Endometrial microvascular endothelial cells (primary cell): ENCODE measurements around the gene KRTAP10-6. TPM values are rescaled to one million over a fixed set of nuclear protein-coding genes. Genes with fewer than 3 reads are reported as not detected.
"Not testable (repeated sequence)": the region's sequence is repeated elsewhere in the genome, so short reads cannot be mapped to it uniquely, and the experiment has no call there.

Experiments
- in situ Hi-C: cut with HindIII; loops from 2 replicates; pipeline ENCODE4 v1.10.0; 2017; ENCODE audit warnings: low sequenced_read_pairs, low pct_unique_long_range_greater_than_20kb; ENCODE audit errors: inconsistent ontology term
- total RNA-seq: library from RNA; depleted of rRNA; stranded (reverse); fragments of >200 nt; gene quantifications from one replicate; pipeline ENCODE4 v1.2.3, GENCODE V29; 2015; ENCODE audit errors: inconsistent ontology term

The KRTAP10-6 gene
- total RNA-seq, 1 donor from 2014 or later: not detected

DNA sequence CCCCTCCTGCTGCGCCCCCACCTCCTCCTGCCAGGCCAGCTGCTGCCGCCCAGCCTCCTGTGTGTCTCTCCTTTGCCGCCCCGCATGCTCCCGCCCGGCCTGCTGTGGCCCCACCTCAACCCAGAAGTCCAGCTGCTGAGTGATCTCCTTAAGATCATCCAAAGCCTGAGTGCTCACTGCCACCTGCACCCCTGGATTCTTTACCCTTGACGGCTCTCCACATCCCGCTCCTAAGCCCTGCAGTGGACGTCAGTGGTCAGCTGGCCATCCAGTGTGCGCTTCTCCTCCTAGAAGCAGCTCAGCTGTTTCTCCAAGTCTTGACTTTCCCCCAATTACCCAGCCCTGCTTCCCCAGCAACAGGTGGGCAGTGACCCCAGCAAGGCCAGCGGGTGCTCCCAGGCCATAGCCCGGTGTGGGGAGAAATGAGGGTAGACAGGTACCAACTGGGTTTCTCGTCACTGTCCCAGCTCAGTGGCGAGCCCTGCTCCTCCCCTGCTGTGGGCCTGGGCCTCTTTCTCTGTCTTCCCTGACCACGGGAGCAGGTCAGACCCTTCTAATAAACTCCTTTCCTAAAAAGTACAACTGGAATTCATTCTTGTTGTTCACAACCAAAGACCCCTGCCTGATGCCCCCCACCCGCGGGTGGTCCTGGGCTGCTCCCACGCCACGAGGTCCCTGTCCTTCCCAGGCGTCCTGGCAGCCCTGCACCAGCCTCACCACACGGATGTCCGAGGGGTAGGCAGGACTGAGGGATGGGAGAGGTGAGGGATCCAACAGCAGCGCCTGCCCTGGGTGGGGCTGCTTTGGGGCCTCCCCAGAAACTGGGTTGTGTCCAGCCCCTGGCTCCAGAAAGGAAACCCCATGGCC lies 9.5 kb upstream of the KRTAP10-6 start:
- in situ Hi-C loops: no loop called here

DNA sequence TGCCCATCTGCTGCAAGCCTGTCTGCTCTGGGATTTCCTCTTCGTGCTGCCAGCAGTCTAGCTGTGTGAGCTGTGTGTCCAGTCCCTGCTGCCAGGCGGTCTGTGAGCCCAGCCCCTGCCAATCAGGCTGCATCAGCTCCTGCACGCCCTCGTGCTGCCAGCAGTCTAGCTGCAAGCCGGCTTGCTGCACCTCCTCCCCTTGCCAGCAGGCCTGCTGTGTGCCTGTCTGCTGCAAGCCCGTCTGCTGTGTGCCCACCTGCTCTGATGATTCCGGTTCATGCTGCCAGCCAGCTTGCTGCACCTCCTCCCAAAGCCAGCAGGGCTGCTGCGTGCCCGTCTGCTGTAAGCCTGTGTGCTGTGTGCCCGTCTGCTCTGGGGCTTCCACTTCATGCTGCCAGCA lies 8.8 kb upstream of the KRTAP10-6 start:
- in situ Hi-C loops: not testable (repeated sequence)

- in situ Hi-C loops: not testable (repeated sequence)
These were observed 8.0 kb upstream of the KRTAP10-6 start, which contains the start of gene KRTAP10-7 for GRCh38 chr21:44600118-44600978. KRTAP10-7 (plus strand) TSS chr21:44600597; CDS start chr21:44600622, 25 bp downstream.

DNA sequence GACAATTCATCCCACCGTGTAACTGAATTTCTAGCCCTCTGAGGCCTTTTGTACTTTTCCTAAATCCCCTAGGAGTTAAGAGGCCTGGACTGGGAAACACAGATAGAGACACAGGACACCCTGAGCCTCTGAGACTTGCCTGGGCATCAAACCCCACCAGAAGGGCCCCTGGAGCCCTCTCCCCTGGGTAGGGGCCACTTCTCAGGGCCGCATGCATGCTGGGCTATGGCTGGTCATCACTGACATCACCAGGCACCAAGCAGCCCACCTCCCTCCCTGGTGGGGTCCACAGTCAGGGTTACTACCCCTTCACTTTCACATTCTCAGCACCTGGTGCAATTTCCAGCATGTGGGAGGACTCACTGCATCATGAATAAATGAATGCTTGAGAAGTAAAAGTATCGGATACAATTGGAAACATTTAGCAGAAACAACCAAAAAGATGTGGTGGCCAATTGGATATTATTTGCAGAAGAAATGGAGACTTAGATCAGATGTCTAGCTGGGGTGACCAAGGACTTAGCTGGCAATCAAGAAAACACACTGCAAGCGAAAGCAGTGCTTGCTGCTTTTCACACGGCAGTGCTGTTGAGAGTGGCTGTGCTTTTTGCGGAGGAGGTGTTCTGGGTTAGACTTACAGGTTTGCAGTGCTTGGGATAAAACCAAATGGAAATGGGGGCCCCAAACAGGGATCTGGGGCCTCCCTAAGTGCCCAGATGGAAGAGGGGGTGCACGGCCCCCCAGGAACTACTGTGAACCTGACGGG lies 7.1 kb upstream of the KRTAP10-6 start:
- in situ Hi-C loops: no loop called here

GRCh38 chr21:44598061-44598460 lies 5.8 kb upstream of the KRTAP10-6 start:
- in situ Hi-C loops: no loop called here

DNA sequence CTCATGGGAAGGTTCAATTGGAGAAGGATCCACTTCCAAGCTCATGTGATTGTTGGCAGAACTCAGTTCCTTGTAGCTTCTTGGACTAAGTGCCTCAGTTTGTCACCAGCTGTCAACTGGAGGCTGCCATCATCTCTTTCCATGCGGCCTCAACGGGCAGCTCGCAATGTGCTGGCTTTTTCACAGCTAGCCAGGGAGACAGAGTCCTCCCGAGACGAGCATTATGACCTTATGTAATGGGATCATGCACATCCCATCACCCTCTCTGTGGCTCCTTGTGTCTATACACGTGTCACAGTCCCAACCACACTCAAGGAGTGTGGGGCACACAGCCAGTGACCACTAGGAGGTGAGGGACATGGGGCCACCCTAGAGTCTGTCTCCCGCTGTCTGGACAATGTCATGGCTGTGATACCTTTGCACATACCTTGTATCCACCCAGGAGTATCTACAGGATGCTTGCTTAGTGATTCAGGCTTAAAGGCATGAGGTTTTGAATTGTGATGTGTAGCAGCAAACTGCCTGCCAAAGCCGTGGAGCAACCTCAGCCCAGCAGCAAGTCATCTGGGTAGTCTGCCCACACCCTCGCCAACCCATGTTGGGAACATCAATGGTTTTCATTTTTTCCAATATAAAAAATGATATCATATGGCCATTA lies 3.9 kb upstream of the KRTAP10-6 start:
- in situ Hi-C loops: no loop called here

- in situ Hi-C loops: no loop called here
These were observed 3.2 kb upstream of the KRTAP10-6 start for GRCh38 chr21:44595524-44595923.

- in situ Hi-C loops: no loop called here
These were observed 2.2 kb upstream of the KRTAP10-6 start for GRCh38 chr21:44594406-44594916.

GRCh38 chr21:44593598-44594405 lies 1.5 kb upstream of the KRTAP10-6 start:
- in situ Hi-C loops: no loop called here

GRCh38 chr21:44591801-44592130 lies 539 bp downstream of the KRTAP10-6 start:
- in situ Hi-C loops: not testable (repeated sequence)

DNA sequence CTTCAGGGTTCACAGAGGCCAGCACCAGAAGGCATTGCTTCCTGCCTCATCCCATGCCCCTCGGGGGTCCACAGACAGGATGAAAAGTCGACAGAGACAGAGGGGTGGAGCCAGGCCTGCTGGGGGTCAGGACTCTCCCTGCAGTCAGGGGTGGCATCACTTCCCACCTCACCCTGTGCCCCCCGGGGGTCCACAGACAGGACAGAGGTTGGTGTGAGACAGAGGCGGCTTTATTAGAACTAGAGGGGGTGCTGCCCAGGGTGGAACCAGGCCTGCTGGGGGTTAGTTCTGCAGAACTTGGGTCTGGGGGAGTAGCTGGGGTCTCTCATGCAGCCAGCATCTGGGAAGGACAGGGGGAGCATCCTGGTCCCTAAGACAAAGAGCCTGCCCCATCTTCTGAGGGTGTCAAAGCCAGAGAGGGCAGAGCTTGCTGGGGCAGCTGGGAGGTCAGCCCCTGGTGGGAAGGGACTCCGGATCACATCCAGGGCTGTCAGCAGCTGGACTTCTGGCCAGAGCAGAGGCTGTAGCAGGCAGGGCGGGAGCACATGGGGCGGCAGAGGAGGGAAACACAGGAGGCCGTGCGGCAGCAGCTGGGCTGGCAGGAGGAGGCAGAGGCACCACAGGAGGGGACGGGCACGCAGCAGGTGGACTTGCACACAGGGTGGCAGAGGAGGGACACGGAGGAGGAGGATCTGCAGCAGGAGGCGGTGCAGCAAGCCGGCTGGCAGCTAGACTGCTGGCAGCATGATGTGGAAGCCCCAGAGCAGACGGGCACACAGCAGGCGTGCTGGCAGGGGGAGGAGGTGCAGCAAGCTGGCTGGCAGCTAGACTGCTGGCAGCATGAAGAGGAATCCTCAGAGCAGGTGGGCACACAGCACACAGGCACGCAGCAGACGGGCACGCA lies 1.2 kb downstream of the KRTAP10-6 start:
- in situ Hi-C loops: not testable (repeated sequence)

- in situ Hi-C loops: no loop called here
These were observed 2.0 kb downstream of the KRTAP10-6 start for GRCh38 chr21:44590311-44590721.

GRCh38 chr21:44589586-44590305 lies 2.6 kb downstream of the KRTAP10-6 start:
- in situ Hi-C loops: no loop called here

DNA sequence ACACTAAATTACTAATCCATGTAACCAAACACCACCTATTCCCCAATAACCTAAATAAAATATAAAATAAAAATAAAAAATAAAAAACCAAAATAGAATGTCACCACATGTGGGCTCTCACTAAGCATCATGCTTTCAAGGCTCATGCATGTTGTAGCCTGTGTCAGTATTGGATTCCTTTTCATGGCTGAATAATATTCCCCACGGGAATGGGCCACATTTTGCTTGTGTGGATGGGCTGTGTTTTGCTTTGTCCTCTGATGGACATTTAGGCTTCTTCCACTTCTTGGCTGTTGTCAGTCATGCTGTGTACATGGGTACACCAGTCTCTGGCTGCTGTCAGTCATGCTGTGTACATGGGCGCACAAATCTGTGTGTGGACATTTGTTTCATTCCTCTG lies 3.2 kb downstream of the KRTAP10-6 start:
- in situ Hi-C loops: no loop called here

DNA sequence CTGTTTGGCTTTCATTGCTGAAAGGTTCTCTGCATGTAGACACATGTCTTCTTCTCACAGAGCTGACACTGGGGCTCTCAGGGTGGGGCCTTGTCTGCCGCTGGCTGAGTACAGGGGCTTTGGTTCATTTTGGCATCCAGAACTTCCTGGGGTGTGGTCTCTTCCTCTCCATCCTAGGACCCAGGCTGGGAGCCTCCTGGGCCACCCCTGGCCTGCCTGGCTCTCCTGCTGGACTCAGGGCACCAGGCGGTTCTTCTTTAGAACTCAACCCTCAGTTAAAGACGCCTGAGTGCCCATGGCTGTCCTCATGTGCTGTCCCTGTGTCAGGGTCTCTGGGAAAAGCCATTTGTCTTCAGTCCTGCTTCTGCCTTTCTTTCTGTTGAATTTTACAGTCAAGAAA lies 6.4 kb downstream of the KRTAP10-6 start:
- in situ Hi-C loops: no loop called here

- in situ Hi-C loops: no loop called here
These were observed 8.5 kb downstream of the KRTAP10-6 start for GRCh38 chr21:44583800-44584147.
